BJ (cell line): ENCODE results near the gene RSF1. TPM values are rescaled to one million over a fixed set of nuclear protein-coding genes. Genes with fewer than 3 reads are reported as not detected.

Source experiments
- CTCF ChIA-PET: fragments of 350-600 bp; formaldehyde crosslinking; extraction: SDS; loops from one replicate; lab custom pipeline; 2021; ENCODE audit warnings: antibody characterized with exemption, inconsistent platforms; lab: Yijun Ruan, JAX
- POLR2A ChIA-PET: fragments of 300-600 bp; sonication (Branson Sonifier 250); formaldehyde crosslinking; extraction: SDS; loops from one replicate; lab custom pipeline; 2021; ENCODE audit warnings: antibody characterized with exemption; lab: Charles Lee
- DNase-seq: peaks from one replicate; pipeline ENCODE4 v3.0.0-alpha.2; 2011; ENCODE audit warnings: low read depth
- H3K27me3 ChIP-seq: 2 replicates; pipeline ENCODE4 v1.6.0; 2011; ENCODE audit warnings: low read length; ENCODE audit not compliant: control insufficient read depth, insufficient read depth
- H3K36me3 ChIP-seq: 2 replicates; pipeline ENCODE4 v1.5.1; 2011; ENCODE audit warnings: low read length; ENCODE audit not compliant: control insufficient read depth, insufficient read depth
- H3K4me3 ChIP-seq: 2 replicates; pipeline ENCODE4 v1.5.1; 2011; ENCODE audit warnings: low read depth, mild to moderate bottlenecking, control low read depth, low read length
- CTCF ChIP-seq: IDR thresholded peaks from 2 replicates; pipeline ENCODE4 v1.5.1; 2011; ENCODE audit warnings: low read depth, mild to moderate bottlenecking, control low read depth, inconsistent platforms, low read length, moderate library complexity; ENCODE audit not compliant: insufficient read depth
- polyA plus RNA-seq: library from polyadenylated mRNA; depleted of rRNA; stranded (reverse); fragments of >200 nt; gene quantifications from 2 replicates; pipeline ENCODE4 v1.2.3, GENCODE V29; 2011

RSF1 gene
- polyA plus RNA-seq, 1 experiment: 6.0 TPM

DNA sequence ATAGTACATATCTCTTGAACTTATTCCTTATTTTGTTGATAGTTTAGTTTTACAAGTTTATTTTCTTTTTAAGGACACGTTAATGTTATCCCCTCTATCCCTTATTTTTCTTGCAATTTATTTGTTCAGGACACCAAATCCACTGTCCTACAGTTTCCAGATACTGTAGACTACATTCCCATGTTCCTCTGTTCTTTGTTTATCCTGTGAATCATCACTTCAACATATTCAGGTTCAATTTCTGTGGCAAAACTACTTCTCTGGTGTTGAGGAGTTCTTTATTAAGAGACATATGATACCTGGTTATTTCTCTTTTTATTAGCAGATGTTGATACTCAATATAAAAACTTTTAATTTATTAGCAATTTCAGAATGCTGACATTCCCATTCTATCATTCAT, 110.2 kb downstream of the RSF1 start:
- TF ChIP-seq CTCF: no peak
- ChIA-PET CTCF (no interaction called here), POLR2A (no interaction called here)
- H3K27me3 ChIP-seq: no peaks in the 10 kb centered on the region
- no peaks in the 10 kb centered on the region; the same call in 1 of the 2 replicates for H3K36me3 ChIP-seq
- no peak overlapping the region for H3K4me3 ChIP-seq
- no peak for DNase-seq

- POLR2A ChIA-PET: interaction anchor here (0.7 kb wide), 1 partner anchor 32 kb away, joined by 4 read pairs; no protein-coding TSS in a partner anchor
- H3K4me3 ChIP-seq: no peak overlapping the region
- TF ChIP-seq CTCF: no peak
- CTCF ChIA-PET: interaction anchor here (0.8 kb wide), 1 partner anchor 338 kb away, joined by 3 read pairs; no protein-coding TSS in a partner anchor
- H3K27me3 ChIP-seq: no peaks in the 10 kb centered on the region
- DNase-seq: no peak
- peaks cover 4% of the 10 kb centered on the region; the same call in 1 of the 2 replicates for H3K36me3 ChIP-seq
These were observed 114.5 kb downstream of the RSF1 start for GRCh38 chr11:77705876-77706579.

DNA sequence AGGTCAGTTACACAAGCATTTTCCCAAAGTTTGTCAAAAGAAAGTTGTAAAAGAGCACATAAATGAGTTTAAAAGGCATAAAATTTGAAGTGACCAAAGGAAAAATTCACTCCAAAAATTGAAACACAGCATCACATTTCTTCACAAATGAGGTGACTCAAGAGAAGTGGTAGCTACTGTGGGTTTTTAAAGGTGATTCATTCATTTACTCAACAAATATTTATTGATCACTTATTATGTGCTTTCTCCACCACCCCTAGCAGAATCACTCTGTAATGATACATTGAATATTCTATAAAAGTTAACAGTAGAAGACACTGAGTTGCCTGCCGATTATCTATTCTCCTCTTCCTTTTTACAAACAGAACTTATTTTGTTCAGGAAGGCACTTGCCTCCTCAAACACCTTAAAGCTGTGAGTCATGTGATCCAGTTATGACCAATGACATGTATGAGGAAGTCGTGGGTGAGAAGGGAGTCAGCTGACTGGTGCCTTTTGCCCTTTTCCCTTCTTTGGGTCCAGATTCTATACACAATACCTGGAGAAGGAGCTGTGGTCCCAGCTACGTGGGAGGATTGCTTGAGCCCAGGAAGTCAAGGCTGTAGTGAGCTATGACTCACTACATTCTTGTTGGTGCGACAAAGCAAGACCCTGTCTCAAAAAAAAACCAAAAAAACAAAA, 115.2 kb downstream of the RSF1 start:
- ChIA-PET POLR2A (no interaction called here), CTCF (interaction anchor here (1.1 kb wide), 1 partner anchor 334 kb away, joined by 3 read pairs; no protein-coding TSS in a partner anchor)
- H3K36me3 ChIP-seq: peaks cover 4% of the 10 kb centered on the region; the same call in 1 of the 2 replicates
- no peak for DNase-seq
- no peaks in the 10 kb centered on the region for H3K27me3 ChIP-seq
- no peak for TF ChIP-seq CTCF
- H3K4me3 ChIP-seq: no peak overlapping the region

DNA sequence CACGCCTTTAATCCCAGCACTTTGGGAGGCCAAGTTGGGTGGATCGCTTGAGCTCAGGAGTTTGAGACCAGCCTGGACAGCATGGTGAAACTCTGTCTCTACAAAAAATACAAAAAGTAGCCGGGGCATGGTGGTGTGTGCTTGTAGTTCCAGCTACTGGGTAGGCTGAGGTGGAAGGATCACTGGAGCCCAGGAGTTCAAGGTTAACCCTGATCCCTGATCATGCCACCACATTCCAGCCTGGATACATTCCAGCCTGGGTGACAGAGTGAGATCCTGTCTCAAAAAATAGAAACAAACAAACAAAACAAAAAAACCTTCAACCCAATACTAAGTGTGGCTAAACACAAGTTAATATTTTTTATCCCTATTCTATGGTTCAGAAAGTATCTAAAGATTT, 116.5 kb downstream of the RSF1 start:
- Histone ChIP-seq H3K4me3 (no peak overlapping the region), H3K27me3 (no peaks in the 10 kb centered on the region), H3K36me3 (peaks cover 4% of the 10 kb centered on the region; the same call in 1 of the 2 replicates)
- DNase-seq: no peak
- CTCF ChIA-PET: interaction anchor here (1.1 kb wide), 1 partner anchor 336 kb away, joined by 3 read pairs; no protein-coding TSS in a partner anchor
- TF ChIP-seq CTCF: no peak
- POLR2A ChIA-PET: no interaction called here

DNA sequence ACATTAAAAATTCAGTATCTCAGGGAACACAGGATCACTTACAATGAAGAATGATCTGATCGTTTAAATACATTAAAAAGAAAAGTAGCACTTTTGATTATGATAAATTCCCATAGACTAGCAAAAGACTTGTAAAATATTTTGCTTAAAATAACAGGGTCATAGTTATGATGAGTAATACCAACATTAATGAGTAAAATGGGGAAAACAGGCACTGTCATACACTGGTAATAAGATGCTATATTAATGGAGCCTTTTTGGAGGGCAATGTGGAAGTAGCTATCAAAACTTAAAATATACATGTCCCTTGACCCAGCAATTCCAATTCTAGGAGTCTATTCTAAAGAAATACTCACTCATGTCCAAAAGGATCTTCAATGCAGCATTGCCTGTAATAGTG, 121.1 kb downstream of the RSF1 start:
- no peak for TF ChIP-seq CTCF
- CTCF ChIA-PET: no interaction called here
- POLR2A ChIA-PET: no interaction called here
- Histone ChIP-seq H3K36me3 (peaks cover 3% of the 10 kb centered on the region), H3K27me3 (no peaks in the 10 kb centered on the region), H3K4me3 (no peak overlapping the region)
- no peak for DNase-seq
